ENCODE data around the gene CD248. TPM values are rescaled to one million over a fixed set of nuclear protein-coding genes. Genes with fewer than 3 reads are reported as not detected.
"Not testable (repeated sequence)": the region's sequence is repeated elsewhere in the genome, so short reads cannot be mapped to it uniquely, and the experiment has no call there.

CD248 gene
- total RNA-seq, 1 donor from 2014 or later: 0.91 TPM

DNA sequence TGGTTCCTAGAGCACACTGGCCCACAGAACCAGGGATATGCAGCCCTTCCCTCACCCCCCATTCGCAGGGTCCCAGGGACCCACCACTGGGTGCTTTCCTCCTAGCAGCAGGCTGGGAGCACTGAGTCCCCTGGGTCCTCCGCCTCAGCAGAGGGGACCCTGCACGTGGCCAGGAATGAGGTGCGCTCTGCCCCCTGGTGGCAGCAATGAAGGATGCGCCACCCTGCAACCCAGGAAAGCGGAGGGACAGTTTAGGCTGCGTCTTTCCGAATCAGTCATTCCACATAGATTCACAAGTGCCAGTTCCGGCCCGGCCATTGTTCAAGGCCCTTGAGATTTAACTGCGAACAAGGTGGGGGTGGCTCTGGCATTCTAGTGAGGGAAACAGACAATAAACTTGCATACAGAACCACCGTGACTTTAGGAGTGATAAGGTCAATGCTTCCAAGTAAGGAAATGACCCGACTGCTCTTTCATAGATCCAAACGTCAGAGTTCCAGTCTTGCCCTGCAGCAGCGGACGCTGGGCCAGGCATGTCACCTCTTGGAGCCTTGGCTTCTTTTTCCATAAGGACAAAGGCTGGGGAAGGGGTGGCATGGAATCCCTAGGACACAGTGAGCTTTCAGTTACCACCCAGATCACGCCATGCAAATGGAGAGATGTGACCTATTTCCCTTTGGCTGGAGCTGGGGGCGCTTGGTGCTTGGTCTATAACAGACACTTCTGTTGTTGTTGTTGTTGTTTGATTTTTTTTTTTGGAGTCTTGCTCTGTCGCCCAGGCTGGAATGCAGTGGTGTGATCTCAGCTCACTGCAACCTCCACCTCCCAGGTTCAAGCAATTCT, 11.7 kb upstream of the CD248 start:
- ATAC-seq (peak; percentile 96), DNase-seq (ENCODE audit: low spot score) (peak; percentile 77)

DNA sequence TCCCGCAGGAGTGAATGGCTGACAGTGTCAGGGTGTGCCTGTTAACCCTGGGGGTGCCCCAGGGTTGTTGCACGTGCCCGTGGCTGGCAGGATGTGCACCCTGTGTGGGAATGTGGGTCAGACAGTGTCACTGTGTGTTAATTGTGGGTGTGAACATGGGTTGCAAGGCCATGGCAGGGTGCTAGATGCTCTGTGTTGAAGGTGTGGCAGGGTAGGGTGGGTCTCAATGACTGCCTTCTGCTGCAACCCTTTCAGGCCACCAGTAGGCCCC, 11.1 kb upstream of the CD248 start:
- no peak for DNase-seq (ENCODE audit: low spot score)
- peak; percentile 6 for ATAC-seq

DNA sequence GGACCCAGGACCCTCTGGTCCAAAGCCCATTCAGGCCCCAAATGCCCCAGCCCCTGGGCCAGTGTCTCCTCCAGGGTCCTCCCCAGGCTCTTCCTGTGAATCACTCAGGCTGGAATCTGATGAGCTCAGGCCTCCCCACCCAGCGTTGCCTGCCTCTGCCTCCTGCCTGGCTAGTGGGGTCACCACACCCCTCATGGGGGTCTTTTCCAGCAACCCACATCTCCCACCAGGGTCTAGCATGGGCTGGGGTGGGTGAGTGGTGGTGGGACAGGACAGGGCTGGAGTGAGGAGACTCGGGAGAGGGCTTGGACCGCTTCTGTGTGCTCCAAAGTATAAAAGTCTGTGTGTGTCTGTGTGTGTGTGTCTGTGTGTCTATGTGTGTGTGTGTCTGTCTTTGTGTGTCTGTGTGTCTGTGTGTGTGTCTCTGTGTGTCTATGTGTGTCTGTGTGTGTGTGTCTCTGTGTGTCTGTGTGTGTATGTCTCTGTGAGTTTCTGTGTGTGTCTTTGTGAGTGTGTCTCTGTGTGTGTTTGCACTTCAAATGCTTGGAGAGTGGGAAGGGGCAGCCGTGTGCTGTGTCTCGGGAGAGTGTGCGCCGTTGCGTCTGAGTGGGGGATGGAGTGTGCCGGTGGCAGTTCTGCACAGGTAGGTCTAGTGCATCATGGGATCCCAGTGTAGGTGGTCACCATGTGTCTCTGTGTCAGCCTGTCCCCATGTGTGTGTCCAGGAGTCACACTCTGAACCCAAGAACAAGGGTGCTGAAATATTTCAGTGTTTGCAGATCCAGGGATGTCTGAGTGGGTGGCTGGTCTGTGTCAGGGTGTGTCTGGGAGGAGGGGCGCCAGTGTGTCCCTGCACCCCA, 10.6 kb upstream of the CD248 start:
- ATAC-seq: no peak

DNA sequence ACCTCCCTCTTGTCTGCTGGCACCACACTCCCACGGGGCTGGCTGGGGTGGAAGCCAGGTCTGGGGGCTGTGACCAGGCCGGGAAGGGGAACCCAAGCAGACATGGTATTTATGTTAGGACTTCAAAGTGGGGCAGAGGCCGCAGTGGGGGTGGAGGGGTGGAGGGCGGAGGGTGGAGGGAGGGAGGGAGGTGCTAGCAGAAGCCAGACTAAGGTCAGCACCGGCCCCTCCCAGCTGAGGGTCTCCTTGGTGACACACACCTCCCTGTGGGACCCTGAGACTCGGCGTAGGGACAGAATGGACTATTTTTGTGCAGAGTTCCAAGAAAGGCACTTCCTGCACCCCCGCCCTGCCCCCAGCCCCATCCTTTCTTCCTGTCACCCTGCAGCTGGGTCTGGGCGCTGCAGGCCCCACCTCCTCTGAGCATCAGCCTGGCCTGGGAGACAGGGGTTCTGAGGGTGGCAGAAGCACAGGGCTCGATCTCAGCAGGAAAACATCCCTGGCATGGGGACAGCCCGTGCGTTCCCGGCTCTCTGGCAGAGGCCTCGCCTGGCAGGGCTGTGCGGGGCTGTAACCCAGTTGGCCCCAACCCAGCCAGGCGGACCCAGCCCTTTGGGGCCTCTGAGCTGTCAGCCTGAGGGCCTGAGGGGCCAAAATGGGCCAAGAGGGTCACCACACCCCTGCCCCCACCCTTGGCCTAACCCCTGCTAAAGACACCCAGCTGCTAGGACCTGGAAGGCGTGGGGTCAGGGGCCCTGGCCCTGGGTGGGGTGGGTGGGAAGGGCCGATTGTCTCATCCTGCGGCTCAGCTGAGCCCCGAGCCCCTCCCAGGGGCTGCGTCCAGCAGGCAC, 9.6 kb upstream of the CD248 start:
- no peak for ATAC-seq
- DNase-seq (ENCODE audit: low spot score): no peak

More for the DNA sequence above, 10.6 kb upstream of the CD248 start:
- DNase-seq (ENCODE audit: low spot score): no peak

DNA sequence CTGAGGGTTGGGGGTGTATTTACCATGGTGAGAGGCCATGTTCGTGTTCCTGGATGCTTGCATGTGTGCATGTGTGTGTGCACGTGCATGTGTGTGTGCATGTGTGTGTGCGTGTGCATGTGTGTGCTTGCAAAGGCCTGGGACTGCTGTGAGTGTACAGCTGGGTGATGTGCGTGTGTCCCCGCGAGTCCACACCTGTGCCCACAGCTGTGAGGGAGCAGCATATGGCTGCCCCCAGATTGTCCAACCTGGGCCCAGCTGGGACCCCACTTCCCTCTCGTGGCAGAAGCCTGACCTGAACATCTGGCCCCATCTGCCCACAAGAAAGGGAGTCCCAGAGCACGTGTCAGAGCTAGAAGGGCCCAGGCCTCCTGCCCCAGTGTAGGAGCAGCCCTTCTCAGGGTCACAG, 8.4 kb upstream of the CD248 start:
- no peak for DNase-seq (ENCODE audit: low spot score)

DNA sequence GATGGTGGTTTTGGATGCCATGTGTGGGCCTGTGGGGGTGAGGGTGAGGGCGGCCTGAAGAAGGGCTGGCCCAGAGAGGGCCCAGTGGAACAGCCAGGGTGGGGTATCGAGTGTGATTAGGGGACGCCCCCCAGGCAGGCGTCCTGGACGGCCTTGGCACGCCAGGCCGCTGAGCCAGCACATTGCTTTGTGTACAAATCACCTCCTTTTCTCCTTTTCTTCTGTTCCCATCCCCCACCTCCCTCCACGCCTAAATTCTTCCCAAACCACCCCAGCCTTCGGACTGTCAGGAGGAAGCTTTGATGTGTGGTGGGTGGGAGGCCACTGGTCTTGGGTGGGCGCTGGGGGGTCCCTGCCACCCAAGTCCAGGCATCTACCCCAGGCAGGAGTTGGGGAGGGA, 7.8 kb upstream of the CD248 start:
- ATAC-seq: no peak
- no peak for DNase-seq (ENCODE audit: low spot score)

More for the DNA sequence above, 8.4 kb upstream of the CD248 start:
- ATAC-seq: no peak

DNA sequence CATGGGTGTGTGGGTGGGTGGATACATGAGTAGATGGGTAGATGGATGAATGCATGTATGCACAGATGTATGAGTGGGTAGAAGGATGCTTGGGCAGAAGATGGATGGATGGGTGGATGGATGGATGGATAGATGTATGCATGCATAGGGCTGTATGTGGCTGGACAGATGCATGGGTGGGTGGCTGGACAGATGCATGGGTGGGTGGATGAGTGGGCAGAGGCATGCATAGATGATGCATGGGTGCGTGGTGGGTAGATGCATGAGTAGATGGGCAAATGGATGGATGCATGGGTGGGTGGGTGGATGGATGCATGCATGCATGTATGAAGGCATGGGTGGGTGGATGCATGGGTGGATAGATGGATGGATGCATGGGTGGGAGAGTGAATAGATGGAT, 6.8 kb upstream of the CD248 start:
- ATAC-seq (no peak), DNase-seq (ENCODE audit: low spot score) (no peak)

DNA sequence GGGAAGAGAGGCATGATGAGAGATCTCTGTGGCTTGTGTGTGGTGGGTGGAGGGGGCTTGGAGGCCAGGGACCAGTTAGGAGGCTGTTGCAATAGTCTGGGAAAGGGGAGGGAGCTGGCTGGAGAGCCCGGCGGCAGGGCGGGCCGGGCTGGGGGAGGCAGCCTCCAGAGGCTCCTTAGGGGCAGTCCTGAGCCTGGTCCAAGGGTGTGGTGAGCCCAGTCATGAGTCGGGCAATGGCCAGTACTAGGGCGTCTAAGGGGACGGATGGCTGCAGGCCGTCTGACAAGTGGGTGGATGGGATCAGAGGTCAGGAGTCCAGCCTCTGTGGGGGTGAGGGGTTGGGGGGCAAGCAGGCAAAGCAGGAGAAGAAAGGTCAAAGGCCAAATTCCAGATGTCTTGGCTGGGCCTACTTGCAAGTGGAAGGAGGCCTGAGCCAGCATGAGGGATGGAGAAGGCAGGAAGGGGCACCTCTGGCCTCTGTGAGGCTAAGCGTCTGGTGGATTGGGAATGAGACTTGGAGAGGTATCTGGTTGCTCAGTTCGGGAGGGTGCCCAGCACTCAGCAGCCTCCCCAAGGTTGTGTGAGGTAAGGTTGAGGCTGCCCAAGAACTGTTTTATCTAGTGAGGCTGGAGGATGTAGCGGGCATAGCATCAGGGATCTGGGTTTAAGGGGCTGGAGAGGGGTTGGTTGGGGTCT, 6.0 kb upstream of the CD248 start:
- DNase-seq (ENCODE audit: low spot score) (no peak), ATAC-seq (no peak)

DNA sequence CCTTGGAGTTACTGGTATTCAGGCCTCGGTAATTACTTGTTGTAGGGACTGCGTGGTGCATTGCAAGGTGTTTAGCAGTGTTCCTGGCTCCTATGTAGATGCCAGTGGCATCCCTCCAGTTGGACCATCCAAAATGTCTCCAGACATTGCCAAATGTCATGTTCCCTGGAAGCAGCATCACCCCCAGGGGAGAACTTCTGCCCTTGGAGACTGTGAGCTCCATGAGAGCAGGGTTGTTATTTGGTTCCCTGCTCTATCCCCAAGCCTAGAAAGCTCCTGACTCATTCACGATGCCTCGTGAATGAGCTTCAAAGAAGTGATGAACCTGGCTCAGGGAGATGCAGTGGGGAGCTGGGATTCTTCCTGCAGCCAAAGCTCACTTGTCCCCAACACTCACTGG, 4.8 kb upstream of the CD248 start:
- ATAC-seq: no peak
- DNase-seq (ENCODE audit: low spot score): no peak

DNA sequence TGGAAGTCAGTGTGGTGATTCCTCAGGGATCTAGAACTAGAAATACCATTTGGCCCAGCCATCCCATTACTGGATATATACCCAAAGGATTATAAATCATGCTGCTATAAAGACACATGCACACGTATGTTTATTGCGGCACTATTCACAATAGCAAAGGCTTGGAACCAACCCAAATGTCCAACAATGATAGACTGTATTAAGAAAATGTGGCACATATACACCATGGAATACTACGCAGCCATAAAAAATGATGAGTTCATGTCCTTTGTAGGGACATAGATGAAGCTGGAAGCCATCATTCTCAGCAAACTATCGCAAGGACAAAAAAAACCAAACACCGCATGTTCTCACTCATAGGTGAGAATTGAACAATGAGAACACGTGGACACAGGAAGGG, 3.9 kb upstream of the CD248 start:
- DNase-seq (ENCODE audit: low spot score); ATAC-seq: not testable (repeated sequence)

DNA sequence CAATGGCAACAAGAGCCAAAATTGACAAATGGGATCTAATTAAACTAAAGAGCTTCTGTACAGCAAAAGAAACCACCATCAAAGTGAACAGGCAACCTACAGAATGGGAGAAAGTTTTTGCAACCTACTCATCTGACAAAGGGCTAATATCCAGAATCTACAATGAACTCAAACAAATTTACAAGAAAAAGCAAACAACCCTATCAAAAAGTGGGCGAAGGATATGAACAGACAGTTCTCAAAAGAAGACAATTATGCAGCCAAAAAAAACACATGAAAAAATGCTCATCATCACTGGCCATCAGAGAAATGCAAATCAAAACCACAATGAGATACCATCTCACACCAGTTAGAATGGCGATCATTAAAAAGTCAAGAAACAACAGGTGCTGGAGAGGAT, 3.4 kb upstream of the CD248 start:
- ATAC-seq; DNase-seq (ENCODE audit: low spot score): not testable (repeated sequence)

DNA sequence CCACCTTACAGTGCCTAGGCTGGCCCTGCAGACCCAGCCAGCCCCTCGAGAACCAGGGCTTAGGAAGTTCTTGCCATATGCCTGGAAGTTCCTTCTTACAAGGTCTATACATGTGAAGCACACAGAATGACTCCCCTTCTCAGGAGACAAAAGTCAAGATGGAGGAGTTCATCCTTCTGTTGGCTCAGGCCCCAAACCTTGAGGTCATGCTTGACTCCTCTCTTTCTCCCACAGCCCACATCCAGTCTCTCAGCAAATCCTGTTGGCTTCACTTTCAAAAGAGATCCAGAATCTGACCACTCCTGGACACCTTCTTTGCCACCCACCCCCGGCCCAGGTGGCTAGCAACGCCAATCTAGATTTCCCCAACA, 1.7 kb upstream of the CD248 start:
- DNase-seq (ENCODE audit: low spot score) (no peak), ATAC-seq (no peak)

DNA sequence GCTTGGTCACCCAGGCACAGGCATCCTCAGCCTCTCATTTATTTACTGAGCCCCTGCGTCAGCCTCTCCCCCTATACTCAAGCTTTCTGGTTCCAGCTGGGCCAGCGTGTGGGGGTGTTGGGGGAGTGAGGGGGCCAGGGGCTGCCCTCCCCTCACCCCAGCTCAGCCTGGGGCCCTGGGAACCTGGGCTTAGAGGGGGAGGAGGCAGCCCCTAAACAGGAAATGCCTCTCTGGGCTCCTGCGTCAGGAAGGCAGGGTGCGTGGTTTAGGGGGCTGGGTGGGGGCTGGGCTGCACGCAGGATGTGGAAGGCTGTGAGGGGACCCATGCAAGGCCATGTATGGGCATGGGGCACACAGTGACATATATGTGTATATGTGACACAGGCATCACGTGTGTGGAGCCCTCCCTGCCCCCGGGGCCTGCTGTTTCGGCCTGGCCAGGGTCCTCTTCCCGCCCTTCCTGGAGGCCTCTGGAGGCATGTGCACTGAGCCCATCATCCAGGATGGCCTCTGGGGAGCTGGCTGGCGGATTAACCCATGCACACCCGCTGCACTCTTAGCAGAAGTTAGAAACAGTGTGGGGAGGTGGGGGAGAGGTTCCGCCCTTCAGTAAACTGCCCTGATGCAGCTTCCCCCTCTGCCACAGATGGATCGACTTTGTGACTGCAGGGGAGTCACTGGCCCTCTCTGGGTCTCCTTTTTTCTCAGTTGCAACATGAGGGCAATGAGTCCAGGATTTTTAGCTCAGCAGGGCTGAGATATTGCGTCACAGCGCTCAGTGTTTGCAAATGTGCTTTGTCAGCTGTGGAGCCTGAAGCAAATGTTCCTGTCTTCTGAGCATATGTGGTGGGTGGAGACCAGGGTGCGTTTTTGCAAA, 1.1 kb upstream of the CD248 start:
- ATAC-seq (peak; percentile 81), DNase-seq (ENCODE audit: low spot score) (peak; percentile 79)

DNA sequence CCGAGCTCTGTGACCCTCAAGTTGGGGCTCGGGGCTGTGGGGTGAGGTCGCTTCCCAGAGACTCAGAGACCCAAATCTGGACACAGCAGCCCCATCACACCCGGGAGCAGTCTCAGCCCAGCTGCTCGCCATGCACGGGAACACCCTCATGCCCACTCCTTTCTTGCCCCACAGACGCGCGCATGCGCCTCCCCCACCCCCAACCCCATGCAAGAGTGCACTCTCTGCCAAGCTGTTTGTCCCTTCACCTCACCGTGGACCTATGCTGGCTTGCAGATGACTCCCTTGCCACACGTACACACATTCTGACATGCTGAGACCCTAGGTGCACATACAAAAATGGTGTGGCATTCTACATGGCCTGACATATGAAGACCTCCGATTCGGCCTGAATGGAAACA, 478 bp upstream of the CD248 start:
- ATAC-seq: no peak
- DNase-seq (ENCODE audit: low spot score): no peak

DNA sequence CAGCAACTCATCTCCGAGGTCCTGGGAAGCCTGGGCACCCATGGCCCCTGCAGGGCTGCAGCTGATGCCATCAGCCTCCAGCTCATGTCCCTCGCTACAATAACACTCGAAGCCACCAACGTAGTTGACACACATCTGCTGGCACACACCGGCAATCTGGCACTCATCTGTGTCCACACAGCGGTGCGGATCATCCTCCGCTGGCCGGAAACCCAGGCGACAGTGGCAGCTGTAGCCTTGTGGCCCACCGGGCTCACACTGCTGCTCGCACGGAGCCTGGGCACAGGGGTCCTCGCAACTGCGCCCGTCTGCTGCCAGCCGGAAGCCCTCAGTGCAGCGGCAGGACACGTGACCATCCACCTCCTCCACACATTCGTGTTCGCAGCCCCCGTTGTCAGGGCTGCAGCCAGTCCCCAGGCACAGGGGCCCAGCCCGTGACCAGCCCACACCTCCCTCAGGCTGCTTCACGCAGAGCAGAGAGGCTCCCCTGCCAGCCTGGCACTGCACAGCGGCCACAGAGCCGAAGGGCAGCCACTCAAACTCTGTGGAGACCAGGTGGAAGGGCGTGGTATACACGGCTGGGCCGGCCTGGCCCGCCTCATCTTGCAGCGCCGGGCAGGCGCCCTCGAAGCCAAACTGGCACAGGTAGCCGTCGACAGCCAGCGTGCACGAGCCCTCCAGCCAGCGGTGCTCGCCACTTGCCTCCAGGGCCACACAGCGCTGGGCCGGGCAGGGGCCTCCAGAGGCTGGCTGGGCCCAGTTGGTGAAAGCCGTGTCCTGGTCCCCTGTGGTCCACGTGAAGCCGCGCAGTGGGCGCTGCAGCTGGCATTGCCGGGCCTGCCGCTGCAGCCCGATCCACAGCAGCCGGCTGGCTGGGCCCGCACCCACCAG, 678 bp downstream of the CD248 start:
- DNase-seq (ENCODE audit: low spot score) (no peak), ATAC-seq (no peak)

DNA sequence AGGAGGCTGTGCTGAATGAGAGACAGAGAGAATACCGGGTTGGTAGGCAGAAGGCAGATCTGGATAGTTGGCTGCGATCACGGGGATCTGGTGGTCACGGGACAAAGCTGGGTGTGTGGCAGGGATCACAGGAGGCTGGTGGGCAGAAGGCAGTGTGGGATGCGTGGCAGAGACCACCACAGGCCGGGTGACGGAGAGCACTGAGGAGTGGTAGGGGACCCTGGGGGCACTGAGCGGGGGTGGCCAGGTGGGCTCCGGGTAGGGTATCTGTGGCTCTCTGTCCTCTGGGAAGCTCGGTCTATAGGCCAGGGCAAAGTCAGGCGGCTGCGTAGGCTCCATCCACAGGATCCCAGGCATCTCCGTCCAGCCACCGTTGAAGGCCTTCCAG, 1.4 kb downstream of the CD248 start:
- ATAC-seq (no peak), DNase-seq (ENCODE audit: low spot score) (no peak)

DNA sequence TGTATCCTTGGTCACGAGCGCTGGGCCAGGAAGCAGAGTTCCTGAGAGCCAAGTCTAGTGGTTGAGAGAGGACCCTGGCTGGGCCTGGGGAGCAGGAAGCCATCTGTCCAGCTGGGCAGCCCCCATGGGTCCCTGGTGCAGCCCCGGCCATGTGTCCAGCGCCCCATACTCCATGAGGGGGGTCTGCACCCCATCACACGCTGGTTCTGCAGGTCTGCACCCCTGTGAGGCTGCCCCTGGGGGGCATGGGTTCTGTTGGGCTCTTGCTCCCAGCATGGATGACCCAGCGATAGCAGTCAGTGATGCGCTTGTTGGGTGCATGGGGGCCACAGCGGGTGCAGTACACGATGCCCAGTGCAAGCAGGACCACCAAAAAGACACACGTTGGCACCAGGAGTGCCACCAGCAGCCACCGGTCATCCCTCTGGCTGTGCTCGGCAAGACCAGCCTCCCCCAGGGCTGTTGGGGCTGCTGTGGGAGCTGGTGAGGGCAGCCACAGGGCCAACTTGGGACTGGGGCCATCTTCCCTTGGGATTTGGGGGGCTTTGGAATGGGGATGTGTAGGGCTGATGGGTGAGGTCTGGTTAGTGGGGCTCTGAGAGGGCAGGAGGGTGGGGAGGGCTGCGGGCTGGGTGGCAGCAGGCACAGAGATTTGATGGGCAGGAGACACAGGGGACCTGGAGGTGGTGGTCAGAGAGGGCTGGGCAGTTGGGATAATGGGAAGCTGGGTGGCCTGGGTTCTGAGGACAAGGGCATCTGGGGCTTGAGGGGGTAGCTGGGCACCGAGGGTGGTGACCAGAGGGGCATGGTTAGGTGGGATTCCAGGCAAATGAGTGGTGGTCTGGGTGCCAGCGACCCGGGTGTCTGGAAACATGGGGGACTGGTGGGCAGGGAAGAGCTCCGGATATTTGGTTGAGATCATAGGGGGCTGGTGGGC, 2.0 kb downstream of the CD248 start:
- no peak for DNase-seq (ENCODE audit: low spot score)
- ATAC-seq: no peak

DNA sequence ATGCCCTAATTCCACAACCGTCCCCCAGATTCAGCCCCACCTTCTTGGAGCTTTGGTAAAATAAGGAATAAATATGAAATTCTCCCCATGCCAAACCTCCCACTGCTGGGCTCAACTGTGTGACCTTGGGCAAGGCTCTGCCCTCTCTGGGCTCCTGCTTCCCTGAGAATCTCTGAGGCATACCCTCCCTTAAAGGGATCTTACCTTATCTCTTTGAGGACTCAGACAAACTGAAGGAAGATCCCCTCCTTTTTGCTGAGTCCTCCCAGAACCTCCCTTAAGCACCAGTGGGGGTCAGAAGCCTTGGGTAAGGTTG, 2.7 kb downstream of the CD248 start:
- no peak for ATAC-seq
- no peak for DNase-seq (ENCODE audit: low spot score)

Measured in left lobe of liver (tissue), 2 donors.